HepG2 (cell line): Measurements from ENCODE around the gene IGSF8.

Source experiments
- CREM ChIP-seq, 2 experiments: sonication (generic) in 1 of 2; formaldehyde crosslinking in 1 of 2; IDR thresholded peaks; 2 replicates each; pipeline versions ENCODE4 v1.4.0 to v1.6.1; 2016 to 2020; ENCODE audit warnings: antibody characterized with exemption in 1 of 2, mild to moderate bottlenecking in 1 of 2, missing genetic modification reagents in 1 of 2
- CTCF ChIP-seq: sonication (generic); formaldehyde crosslinking; IDR thresholded peaks from 2 replicates; pipeline ENCODE4 v1.5.0; 2020; ENCODE audit warnings: mild to moderate bottlenecking, missing genetic modification reagents, moderate library complexity
- GABPB1 ChIP-seq: IDR thresholded peaks from 2 replicates; pipeline ENCODE4 v1.6.1; 2016; ENCODE audit warnings: mild to moderate bottlenecking, missing genetic modification reagents, moderate library complexity, missing compliant biosample characterization
- HOXA5 ChIP-seq: sonication (generic); formaldehyde crosslinking; IDR thresholded peaks from 2 replicates; pipeline ENCODE4 v1.4.0; 2020; ENCODE audit warnings: missing genetic modification reagents
- NONO ChIP-seq, 2 experiments: fragments of 450-650 bp in 1 of 2; sonication (generic) in 1 of 2; formaldehyde crosslinking in 1 of 2; IDR thresholded peaks in 1 of 2; conservative IDR thresholded peaks in 1 of 2; 2 replicates each; pipeline versions ENCODE4 v1.6.1 to v1.8.0; 2017 to 2022; ENCODE audit warnings: mild to moderate bottlenecking in 1 of 2, missing genetic modification reagents in 1 of 2, moderate library complexity in 1 of 2
- POLR2A ChIP-seq, 2 experiments: IDR thresholded peaks; 2 replicates each; pipeline ENCODE4 v1.6.1; 2011; ENCODE audit warnings: low read depth in 2 of 2, low read length in 2 of 2, mild to moderate bottlenecking in 1 of 2, moderate library complexity in 1 of 2; ENCODE audit not compliant: insufficient read depth in 1 of 2
- POLR2G ChIP-seq: fragments of 200-400 bp; formaldehyde crosslinking; IDR thresholded peaks from 2 replicates; pipeline ENCODE4 v1.6.1; 2018; ENCODE audit warnings: mild to moderate bottlenecking, low read depth, low read length, moderate library complexity
- REPIN1 ChIP-seq: sonication (generic); formaldehyde crosslinking; IDR thresholded peaks from 2 replicates; pipeline ENCODE4 v1.8.0; 2022; ENCODE audit warnings: missing genetic modification reagents, low read depth, mild to moderate bottlenecking, borderline replicate concordance
- TCF7L2 ChIP-seq: IDR thresholded peaks from 2 replicates; pipeline ENCODE4 v1.6.1; 2011; ENCODE audit warnings: mild to moderate bottlenecking, low read depth, low read length, moderate library complexity
- ZBTB42 ChIP-seq: sonication (generic); formaldehyde crosslinking; IDR thresholded peaks from 2 replicates; pipeline ENCODE4 v1.5.0; 2020; ENCODE audit warnings: mild to moderate bottlenecking, missing genetic modification reagents
- ZFX ChIP-seq: sonication (generic); formaldehyde crosslinking; IDR thresholded peaks from 2 replicates; pipeline ENCODE4 v1.4.0; 2020; ENCODE audit warnings: mild to moderate bottlenecking, low read depth, missing genetic modification reagents, moderate library complexity
- ZNF383 ChIP-seq: sonication (generic); formaldehyde crosslinking; IDR thresholded peaks from 2 replicates; pipeline ENCODE4 v1.4.0; 2020; ENCODE audit warnings: missing genetic modification reagents, mild to moderate bottlenecking, borderline replicate concordance
- ZNF792 ChIP-seq: IDR thresholded peaks from 2 replicates; pipeline ENCODE4 v1.6.1; 2016
- TF ChIP-seq, protein P1 (sequence below): sonication (generic); formaldehyde crosslinking; IDR thresholded peaks from 2 replicates; pipeline ENCODE4 v1.4.0; 2020; ENCODE audit warnings: missing genetic modification reagents, borderline replicate concordance

GRCh38 chr1:160093624-160094290 lies 4.7 kb downstream of the IGSF8 start:
- no peak for TF ChIP-seq POLR2A (IDR thresholded peaks at IDR 0.05; ENCODE audit: insufficient read depth in 1 of 2, low read depth in 2 of 2, low read length in 2 of 2)
- TF ChIP-seq ZNF792 (CRISPR knock-in tag) = no peak
- no peak for TF ChIP-seq CREM (IDR thresholded peaks at IDR 0.05)
- TF ChIP-seq CREM (CRISPR knock-in tag; IDR thresholded peaks at IDR 0.05) = no peak
- TF ChIP-seq HOXA5 (CRISPR knock-in tag) = no peak
- no peak for TF ChIP-seq ZFX
- TF ChIP-seq GABPB1 (CRISPR knock-in tag) = 0 out of 2 replicates have a peak, but pooled peaks have one; percentile 17
- TF ChIP-seq ZNF383 = no peak
- no peak for TF ChIP-seq NONO (IDR thresholded peaks at IDR 0.05)
- TF ChIP-seq NONO (CRISPR knock-in tag; conservative IDR thresholded peaks at IDR 0.05) = no peak
- no peak for TF ChIP-seq ZBTB42 (CRISPR knock-in tag)
- TF ChIP-seq, protein P1, sequence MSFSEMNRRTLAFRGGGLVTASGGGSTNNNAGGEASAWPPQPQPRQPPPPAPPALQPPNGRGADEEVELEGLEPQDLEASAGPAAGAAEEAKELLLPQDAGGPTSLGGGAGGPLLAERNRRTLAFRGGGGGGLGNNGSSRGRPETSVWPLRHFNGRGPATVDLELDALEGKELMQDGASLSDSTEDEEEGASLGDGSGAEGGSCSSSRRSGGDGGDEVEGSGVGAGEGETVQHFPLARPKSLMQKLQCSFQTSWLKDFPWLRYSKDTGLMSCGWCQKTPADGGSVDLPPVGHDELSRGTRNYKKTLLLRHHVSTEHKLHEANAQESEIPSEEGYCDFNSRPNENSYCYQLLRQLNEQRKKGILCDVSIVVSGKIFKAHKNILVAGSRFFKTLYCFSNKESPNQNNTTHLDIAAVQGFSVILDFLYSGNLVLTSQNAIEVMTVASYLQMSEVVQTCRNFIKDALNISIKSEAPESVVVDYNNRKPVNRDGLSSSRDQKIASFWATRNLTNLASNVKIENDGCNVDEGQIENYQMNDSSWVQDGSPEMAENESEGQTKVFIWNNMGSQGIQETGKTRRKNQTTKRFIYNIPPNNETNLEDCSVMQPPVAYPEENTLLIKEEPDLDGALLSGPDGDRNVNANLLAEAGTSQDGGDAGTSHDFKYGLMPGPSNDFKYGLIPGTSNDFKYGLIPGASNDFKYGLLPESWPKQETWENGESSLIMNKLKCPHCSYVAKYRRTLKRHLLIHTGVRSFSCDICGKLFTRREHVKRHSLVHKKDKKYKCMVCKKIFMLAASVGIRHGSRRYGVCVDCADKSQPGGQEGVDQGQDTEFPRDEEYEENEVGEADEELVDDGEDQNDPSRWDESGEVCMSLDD (CRISPR knock-in tag) = no peak
- TF ChIP-seq POLR2G = no peak
- no peak for TF ChIP-seq CTCF (CRISPR knock-in tag)
- no peak for TF ChIP-seq REPIN1
- TF ChIP-seq TCF7L2 = no peak
